Measurements from ENCODE around the gene COQ2. TPM values are rescaled to one million over a fixed set of nuclear protein-coding genes. Genes with fewer than 3 reads are reported as not detected.
"Not testable (repeated sequence)": the region's sequence is repeated elsewhere in the genome, so short reads cannot be mapped to it uniquely, and the experiment has no call there.

Gene COQ2
- total RNA-seq, 1 experiment from 2014 or later = 27.8 TPM

DNA sequence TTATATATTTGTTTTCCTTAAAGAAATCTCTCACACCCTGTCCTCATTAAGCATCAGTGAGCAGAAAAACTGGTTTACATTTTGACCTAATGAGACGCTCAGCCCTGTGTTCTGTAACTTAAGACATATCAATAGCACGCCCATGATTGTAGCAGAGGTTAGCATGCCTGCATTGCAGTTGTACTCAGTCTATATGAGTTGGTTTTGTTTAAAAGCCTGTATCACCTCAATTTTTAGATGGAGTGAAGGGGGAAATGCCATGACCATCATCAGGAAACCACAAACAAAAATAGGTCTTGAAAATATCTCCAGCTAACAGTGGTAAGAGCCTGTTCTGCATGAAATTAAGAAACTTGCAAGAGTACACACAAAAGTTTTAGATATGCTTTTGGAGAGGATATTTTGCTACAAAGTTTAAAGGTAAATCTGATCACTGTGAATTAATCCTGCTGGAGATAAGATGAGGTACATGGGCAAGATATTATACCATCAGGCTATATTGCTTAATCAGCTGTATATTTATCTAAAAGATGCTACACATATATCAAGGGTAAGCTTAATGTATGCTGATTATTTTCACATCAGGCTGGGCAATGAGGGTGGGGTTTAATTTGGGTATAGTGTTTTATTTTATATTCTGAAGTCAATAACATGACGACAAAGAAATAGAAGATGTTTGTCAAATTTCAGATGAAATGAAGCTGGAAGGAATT is 13.1 kb upstream of the COQ2 start:
- no TSS peak for BruUV-seq (replicated peaks)
- Mint-ChIP-seq H3K9me3 (ENCODE audit: unreplicated experiment) (no peaks in the 10 kb centered on the region), H3K4me3 (ENCODE audit: unreplicated experiment) (no peak overlapping the region), H3K36me3 (ENCODE audit: insufficient read depth, unreplicated experiment) (no peaks in the 10 kb centered on the region), H3K4me1 (ENCODE audit: insufficient read depth, unreplicated experiment) (no peaks in the 10 kb centered on the region), H3K27me3 (ENCODE audit: insufficient read depth, unreplicated experiment) (no peaks in the 10 kb centered on the region), H3K27ac (ENCODE audit: low read depth, unreplicated experiment) (no peak overlapping the region)
- intact Hi-C loops (cut with micrococcal nuclease) = no loop called here
- no peak for DNase-seq (ENCODE audit: unreplicated experiment)
- ChIA-PET CTCF (interaction anchor here (1.2 kb wide), 1 partner anchor 14 kb away, joined by 4 read pairs; the partner anchor contains the start of gene COQ2), POLR2A (no interaction called here)
- no peak for TF ChIP-seq CTCF (IDR thresholded peaks at IDR 0.05; ENCODE audit: unreplicated experiment)

DNA sequence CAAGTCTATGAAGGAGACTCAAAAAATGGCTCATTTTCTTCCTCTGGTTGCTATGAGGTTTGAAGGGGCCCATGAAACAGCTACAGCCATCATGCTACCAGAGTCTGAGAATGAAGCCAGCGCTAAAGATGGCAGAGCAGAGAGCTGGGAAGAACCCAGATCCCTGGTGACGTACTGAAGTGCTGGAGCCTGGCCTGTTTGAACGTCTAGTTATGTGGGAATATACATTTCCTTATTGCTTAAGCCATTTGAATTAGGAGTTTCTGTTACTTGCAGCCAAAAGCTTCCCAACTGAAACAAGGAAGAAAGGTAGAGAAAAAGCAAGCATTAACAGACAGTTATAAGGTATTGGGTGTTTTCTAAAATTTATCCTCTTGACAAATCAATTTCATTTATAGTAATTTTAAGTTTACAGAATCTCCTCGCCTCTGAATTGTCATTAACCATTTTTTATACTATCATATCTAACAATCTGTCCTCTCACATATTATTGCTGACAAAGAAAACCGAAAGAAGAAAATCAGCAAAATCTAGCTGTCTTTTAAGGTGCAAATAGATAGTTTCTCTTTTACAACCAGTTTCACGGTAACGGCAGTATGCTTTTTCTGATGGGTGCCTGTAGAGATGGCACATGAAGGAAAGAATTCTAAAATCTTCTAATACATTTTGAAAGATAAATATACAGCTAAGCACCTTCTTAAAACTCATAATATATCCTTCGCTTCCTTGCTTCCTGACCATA is 8.9 kb upstream of the COQ2 start:
- ChIA-PET POLR2A (interaction anchor here (0.7 to 1.2 kb wide), 4 partner anchors 9 to 258 kb away, joined by 3 to 4 read pairs (median 3); partner anchors contain the start of genes COPS4, COQ2, HELQ and MRPS18C), CTCF (interaction anchor here (1.1 to 1.2 kb wide), 3 partner anchors 8 to 11 kb away, joined by 3 to 5 read pairs (median 4); partner anchors contain the start of gene COQ2)
- Mint-ChIP-seq H3K27me3 (ENCODE audit: insufficient read depth, unreplicated experiment) (no peaks in the 10 kb centered on the region), H3K36me3 (ENCODE audit: insufficient read depth, unreplicated experiment) (no peaks in the 10 kb centered on the region), H3K4me3 (ENCODE audit: unreplicated experiment) (no peak overlapping the region), H3K9me3 (ENCODE audit: unreplicated experiment) (no peaks in the 10 kb centered on the region), H3K27ac (ENCODE audit: low read depth, unreplicated experiment) (no peak overlapping the region), H3K4me1 (ENCODE audit: insufficient read depth, unreplicated experiment) (no peaks in the 10 kb centered on the region)
- DNase-seq (ENCODE audit: unreplicated experiment) = no peak
- no peak for TF ChIP-seq CTCF (IDR thresholded peaks at IDR 0.05; ENCODE audit: unreplicated experiment)
- intact Hi-C loops (cut with micrococcal nuclease) = no loop called here
- no TSS peak for BruUV-seq (replicated peaks)

GRCh38 chr4:83290059-83290774 is 5.6 kb upstream of the COQ2 start:
- BruUV-seq (replicated peaks); DNase-seq (ENCODE audit: unreplicated experiment); H3K9me3 Mint-ChIP-seq (ENCODE audit: unreplicated experiment); H3K36me3 Mint-ChIP-seq (ENCODE audit: insufficient read depth, unreplicated experiment); H3K4me1 Mint-ChIP-seq (ENCODE audit: insufficient read depth, unreplicated experiment); H3K27me3 Mint-ChIP-seq (ENCODE audit: insufficient read depth, unreplicated experiment); H3K27ac Mint-ChIP-seq (ENCODE audit: low read depth, unreplicated experiment); intact Hi-C loops (cut with micrococcal nuclease); H3K4me3 Mint-ChIP-seq (ENCODE audit: unreplicated experiment): not testable (repeated sequence)
- CTCF ChIA-PET = interaction anchor here (0.6 kb wide), 1 partner anchor 546 kb away, joined by 3 read pairs; no protein-coding TSS in a partner anchor
- POLR2A ChIA-PET = interaction anchor here (0.6 kb wide), 1 partner anchor 124 kb away, joined by 6 read pairs; no protein-coding TSS in a partner anchor

GRCh38 chr4:83288381-83288780 is 3.8 kb upstream of the COQ2 start:
- H3K27ac Mint-ChIP-seq (ENCODE audit: low read depth, unreplicated experiment); H3K27me3 Mint-ChIP-seq (ENCODE audit: insufficient read depth, unreplicated experiment); CTCF ChIA-PET; H3K9me3 Mint-ChIP-seq (ENCODE audit: unreplicated experiment); DNase-seq (ENCODE audit: unreplicated experiment); H3K36me3 Mint-ChIP-seq (ENCODE audit: insufficient read depth, unreplicated experiment); H3K4me3 Mint-ChIP-seq (ENCODE audit: unreplicated experiment); POLR2A ChIA-PET; BruUV-seq (replicated peaks); H3K4me1 Mint-ChIP-seq (ENCODE audit: insufficient read depth, unreplicated experiment): not testable (repeated sequence)
- intact Hi-C loops (cut with micrococcal nuclease) = loop anchor here (10.0 kb wide), 1 partner anchor 824 kb away; no protein-coding TSS in a partner anchor
